Spleen (tissue), 7 donors: ENCODE results near the gene USB1.

Experiments
- CTCF ChIP-seq, 11 experiments: fragments of 200-600 bp in 7 of 11; fragments of 450-650 bp in 4 of 11; sonication (generic) in 4 of 11; IDR thresholded peaks in 8 of 11; conservative IDR thresholded peaks in 3 of 11; 1 replicate in 7 of 11; 2 replicates in 4 of 11; pipeline versions ENCODE4 v1.4.0 to v1.8.0; 2016 to 2021; ENCODE audit warnings: antibody characterized with exemption in 11 of 11, inconsistent platforms in 4 of 11, mild to moderate bottlenecking in 1 of 11
- POLR2A ChIP-seq, 3 donors: fragments of 450-650 bp; IDR thresholded peaks; one replicate each; pipeline ENCODE4 v1.5.1; 2017; ENCODE audit warnings: antibody characterized with exemption in 3 of 3, mild to moderate bottlenecking in 1 of 3
- POLR2AphosphoS5 ChIP-seq, 3 donors: sonication (generic); formaldehyde crosslinking; IDR thresholded peaks; one replicate each; pipeline ENCODE4 v1.5.1; 2017; ENCODE audit warnings: antibody characterized with exemption in 3 of 3
- donor health status: DM: no; HTN: no; CAD: no; lungs with moderate emphysema.
- donor health status: DM: no; HTN: no; CAD: no.
- donor health status: DM: no; HTN: no; CAD: no.

DNA sequence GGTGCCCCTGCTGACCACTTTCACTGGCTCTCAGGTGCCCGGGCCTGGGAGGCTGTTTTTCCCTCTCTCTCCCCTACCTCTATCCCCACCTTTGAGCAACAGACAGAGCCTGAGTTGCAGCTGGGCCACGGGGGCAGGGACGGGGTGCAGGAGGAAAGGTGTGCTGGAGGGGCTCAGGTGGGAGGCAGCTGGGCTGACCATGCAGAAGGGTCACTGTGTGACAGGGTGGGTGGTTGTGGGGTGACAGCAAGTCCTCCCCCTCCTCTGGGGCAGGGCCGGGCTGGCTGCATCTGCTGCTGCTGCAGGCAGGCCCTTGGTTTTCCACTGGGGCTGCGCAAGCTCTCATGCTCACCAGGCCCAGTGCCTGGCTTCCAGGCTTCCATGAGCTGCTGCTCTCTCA is 7.3 kb upstream of the USB1 start:
- TF ChIP-seq CTCF (IDR thresholded peaks at IDR 0.05 in 8 of 11, conservative IDR thresholded peaks at IDR 0.05 in 3 of 11) (no peak), POLR2A (IDR thresholded peaks at IDR 0.05) (no peak), POLR2AphosphoS5 (IDR thresholded peaks at IDR 0.05) (peak in 1 of 3 donors; percentile 44)
